Ectodermal cell (in vitro differentiated cells): Measurements from ENCODE around the gene EPB41L2.

ENCODE experiments used
- H3K27ac ChIP-seq: 2 replicates; pipeline ENCODE4 v1.7.0; 2013; ENCODE audit warnings: mild to moderate bottlenecking, low read depth, low read length; ENCODE audit not compliant: insufficient read depth, poor library complexity, severe bottlenecking
- H3K27me3 ChIP-seq: 2 replicates; pipeline ENCODE4 v1.7.0; 2013; ENCODE audit warnings: mild to moderate bottlenecking, low read length; ENCODE audit not compliant: insufficient read depth, control insufficient read depth, poor library complexity, severe bottlenecking
- H3K36me3 ChIP-seq: one replicate; pipeline ENCODE4 v1.7.0; 2013; ENCODE audit warnings: low read length; ENCODE audit not compliant: control insufficient read depth, insufficient read depth
- H3K4me1 ChIP-seq: one replicate; pipeline ENCODE4 v1.7.0; 2013; ENCODE audit warnings: low read length; ENCODE audit not compliant: control insufficient read depth, insufficient read depth
- H3K4me3 ChIP-seq: 2 replicates; pipeline ENCODE4 v1.7.0; 2013; ENCODE audit warnings: low read depth, low read length, control low read depth; ENCODE audit not compliant: insufficient read depth
- H3K9me3 ChIP-seq: 2 replicates; pipeline ENCODE4 v1.7.0; 2013; ENCODE audit warnings: mild to moderate bottlenecking, low read length, moderate library complexity; ENCODE audit not compliant: control insufficient read depth
- WGBS, 2 experiments: methylation state at CpG; one replicate each; pipeline ENCODE4 v1.1.7; 2013; ENCODE audit warnings: missing lambda C conversion rate in 2 of 2; 5-methylcytosine and 5-hydroxymethylcytosine counted together

Gene EPB41L2

GRCh38 chr6:130906736-130907381 lies 156.2 kb downstream of the EPB41L2 start:
- H3K36me3 ChIP-seq: no peaks in the 10 kb centered on the region
- no peaks in the 10 kb centered on the region for H3K27me3 ChIP-seq
- H3K9me3 ChIP-seq: no peaks in the 10 kb centered on the region
- no peak overlapping the region for H3K4me3 ChIP-seq
- no peak overlapping the region for H3K27ac ChIP-seq
- no peaks in the 10 kb centered on the region for H3K4me1 ChIP-seq
- 95 to 96% methylated on average over 2 of the region's 2 CpGs for WGBS, 2 experiments

DNA sequence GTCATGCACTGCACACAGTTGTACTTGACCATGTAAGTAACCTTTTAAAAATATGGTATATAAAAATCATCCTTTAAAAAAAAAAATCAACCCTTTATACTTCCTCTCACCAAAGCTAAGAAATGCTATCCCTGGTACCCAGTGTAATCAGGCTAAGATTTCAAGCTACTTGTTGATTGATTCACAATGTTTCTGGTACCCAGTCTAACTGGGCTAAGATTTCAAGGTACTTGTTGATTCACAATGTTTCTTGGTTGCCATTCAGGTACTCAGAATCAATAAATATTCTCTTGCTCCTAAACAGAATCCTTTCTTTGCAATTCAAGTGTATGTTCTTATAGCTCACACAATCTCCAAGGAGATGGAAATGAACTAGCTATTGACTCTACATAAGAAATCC lies 159.4 kb downstream of the EPB41L2 start:
- H3K27me3 ChIP-seq: no peaks in the 10 kb centered on the region
- H3K36me3 ChIP-seq: no peaks in the 10 kb centered on the region
- no peaks in the 10 kb centered on the region for H3K9me3 ChIP-seq
- H3K4me3 ChIP-seq: no peak overlapping the region
- no peaks in the 10 kb centered on the region for H3K4me1 ChIP-seq
- no peak overlapping the region for H3K27ac ChIP-seq

- Histone ChIP-seq H3K9me3 (no peaks in the 10 kb centered on the region), H3K4me3 (no peak overlapping the region), H3K4me1 (no peaks in the 10 kb centered on the region), H3K27ac (no peak overlapping the region), H3K36me3 (no peaks in the 10 kb centered on the region), H3K27me3 (no peaks in the 10 kb centered on the region)
- WGBS, 2 experiments: 50 to 62% methylated on average over 1 of the region's 1 CpG
Observed at GRCh38 chr6:130903007-130903406, 160.0 kb downstream of the EPB41L2 start.

DNA sequence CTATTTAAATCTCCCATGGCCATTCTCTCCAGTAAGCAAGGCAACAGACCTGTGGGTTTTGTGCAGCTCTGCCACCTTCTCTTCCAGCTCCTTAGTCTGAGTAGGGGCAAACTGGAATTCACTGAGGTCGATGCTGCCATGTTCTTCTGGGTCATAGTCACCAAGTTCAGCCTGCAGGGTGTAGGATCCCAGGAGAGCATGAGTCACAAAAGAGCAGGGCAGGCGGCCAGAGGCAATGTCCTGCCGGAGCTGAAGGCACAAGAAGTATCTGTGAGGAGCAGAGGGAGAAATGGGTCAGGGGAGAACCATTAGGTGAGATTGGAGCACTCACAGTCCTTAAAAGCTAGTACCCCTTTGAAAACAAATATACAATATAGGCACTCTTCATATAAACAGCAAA lies 162.1 kb downstream of the EPB41L2 start:
- Histone ChIP-seq H3K27me3 (no peaks in the 10 kb centered on the region), H3K4me1 (no peaks in the 10 kb centered on the region)
- 89 to 93% methylated on average over 3 of the region's 3 CpGs for WGBS, 2 experiments

GRCh38 chr6:130896249-130896648 lies 166.8 kb downstream of the EPB41L2 start:
- Histone ChIP-seq H3K27me3 (no peaks in the 10 kb centered on the region), H3K9me3 (no peaks in the 10 kb centered on the region), H3K4me1 (no peaks in the 10 kb centered on the region), H3K4me3 (no peak overlapping the region), H3K27ac (no peak overlapping the region), H3K36me3 (no peaks in the 10 kb centered on the region)
- WGBS, 2 experiments: 95 to 97% methylated on average over 5 of the region's 5 CpGs

More for the DNA sequence above, 162.1 kb downstream of the EPB41L2 start:
- H3K36me3 ChIP-seq: no peaks in the 10 kb centered on the region
- H3K27ac ChIP-seq: no peak overlapping the region
- no peak overlapping the region for H3K4me3 ChIP-seq
- no peaks in the 10 kb centered on the region for H3K9me3 ChIP-seq

- H3K36me3 ChIP-seq: no peaks in the 10 kb centered on the region
- WGBS, 2 experiments: 86 to 88% methylated on average over 2 of the region's 2 CpGs
- H3K9me3 ChIP-seq: no peaks in the 10 kb centered on the region
- H3K27me3 ChIP-seq: no peaks in the 10 kb centered on the region
- H3K27ac ChIP-seq: no peak overlapping the region
- no peaks in the 10 kb centered on the region for H3K4me1 ChIP-seq
- no peak overlapping the region for H3K4me3 ChIP-seq
Observed at GRCh38 chr6:130895516-130895915, 167.5 kb downstream of the EPB41L2 start.

DNA sequence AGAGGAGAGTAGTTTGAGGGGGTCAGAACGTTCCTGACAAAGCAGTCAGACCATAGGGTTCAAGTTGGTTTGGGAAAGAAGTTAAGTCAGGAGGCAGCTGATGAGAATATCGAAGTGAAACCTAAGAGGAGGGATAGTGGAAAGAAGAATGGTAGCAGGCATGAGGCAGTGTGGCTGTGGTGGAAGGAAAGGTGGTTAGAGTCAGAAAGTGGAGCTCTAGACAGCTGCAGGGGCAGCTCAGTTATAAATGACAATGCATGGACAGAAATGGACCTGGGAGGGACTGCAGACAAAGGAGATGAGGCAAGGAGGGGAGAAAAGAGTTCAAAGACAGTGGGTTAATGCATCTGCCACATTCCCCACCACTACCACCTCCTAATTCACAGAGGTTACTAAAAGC lies 169.3 kb downstream of the EPB41L2 start:
- Histone ChIP-seq H3K36me3 (no peaks in the 10 kb centered on the region), H3K27me3 (no peaks in the 10 kb centered on the region), H3K27ac (no peak overlapping the region), H3K4me1 (no peaks in the 10 kb centered on the region), H3K4me3 (no peak overlapping the region), H3K9me3 (no peaks in the 10 kb centered on the region)
- WGBS, 2 experiments: 90 to 93% methylated on average over 2 of the region's 2 CpGs

GRCh38 chr6:130893277-130893676 lies 169.8 kb downstream of the EPB41L2 start:
- no peaks in the 10 kb centered on the region for H3K27me3 ChIP-seq
- H3K27ac ChIP-seq: no peak overlapping the region
- H3K4me1 ChIP-seq: no peaks in the 10 kb centered on the region
- no peaks in the 10 kb centered on the region for H3K9me3 ChIP-seq
- 94 to 96% methylated on average over 2 of the region's 2 CpGs for WGBS, 2 experiments
- no peaks in the 10 kb centered on the region for H3K36me3 ChIP-seq
- H3K4me3 ChIP-seq: no peak overlapping the region

DNA sequence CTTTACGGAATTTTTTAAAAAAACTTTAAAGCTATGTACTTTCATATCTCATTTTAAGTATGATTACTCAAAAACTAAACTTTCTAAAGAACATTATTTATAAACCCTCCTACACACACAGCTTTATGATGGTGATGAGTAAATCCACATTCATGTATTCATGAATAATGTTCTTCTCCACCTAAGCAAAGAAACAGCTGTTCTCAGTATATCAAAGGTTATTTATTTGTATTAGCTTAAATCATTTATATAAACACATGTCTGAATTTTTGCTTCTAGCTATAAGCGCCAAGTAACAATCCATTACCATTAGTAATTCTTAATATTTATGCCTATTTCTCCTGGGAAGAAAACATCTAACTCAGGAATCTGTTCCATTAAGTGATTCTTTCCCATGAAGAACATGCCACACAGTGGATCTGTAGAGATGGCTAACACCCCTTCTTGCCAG lies 172.5 kb downstream of the EPB41L2 start:
- Histone ChIP-seq H3K27me3 (no peaks in the 10 kb centered on the region), H3K4me3 (no peak overlapping the region), H3K9me3 (no peaks in the 10 kb centered on the region), H3K4me1 (no peaks in the 10 kb centered on the region), H3K36me3 (no peaks in the 10 kb centered on the region), H3K27ac (no peak overlapping the region)
- WGBS, 2 experiments: 82 to 100% methylated on average over 1 of the region's 2 CpGs

- WGBS, 2 experiments: 94 to 100% methylated on average over 1 to 2 of the region's 2 CpGs
- Histone ChIP-seq H3K27me3 (no peaks in the 10 kb centered on the region), H3K27ac (no peak overlapping the region), H3K36me3 (no peaks in the 10 kb centered on the region), H3K4me3 (no peak overlapping the region), H3K9me3 (no peaks in the 10 kb centered on the region), H3K4me1 (no peaks in the 10 kb centered on the region)
Observed at GRCh38 chr6:130889423-130889822, 173.6 kb downstream of the EPB41L2 start.

- Histone ChIP-seq H3K4me3 (no peak overlapping the region), H3K4me1 (no peaks in the 10 kb centered on the region), H3K27me3 (no peaks in the 10 kb centered on the region), H3K36me3 (no peaks in the 10 kb centered on the region), H3K9me3 (no peaks in the 10 kb centered on the region), H3K27ac (no peak overlapping the region)
- WGBS, 2 experiments: 79 to 98% methylated on average over 2 of the region's 2 CpGs
Observed at GRCh38 chr6:130888246-130888645, 174.8 kb downstream of the EPB41L2 start.
